ENCODE measurements around the gene VSX2. TPM values are rescaled to one million over a fixed set of nuclear protein-coding genes. Genes with fewer than 3 reads are reported as not detected.

VSX2 gene
- total RNA-seq, 1 donor from 2014 or later = not detected

DNA sequence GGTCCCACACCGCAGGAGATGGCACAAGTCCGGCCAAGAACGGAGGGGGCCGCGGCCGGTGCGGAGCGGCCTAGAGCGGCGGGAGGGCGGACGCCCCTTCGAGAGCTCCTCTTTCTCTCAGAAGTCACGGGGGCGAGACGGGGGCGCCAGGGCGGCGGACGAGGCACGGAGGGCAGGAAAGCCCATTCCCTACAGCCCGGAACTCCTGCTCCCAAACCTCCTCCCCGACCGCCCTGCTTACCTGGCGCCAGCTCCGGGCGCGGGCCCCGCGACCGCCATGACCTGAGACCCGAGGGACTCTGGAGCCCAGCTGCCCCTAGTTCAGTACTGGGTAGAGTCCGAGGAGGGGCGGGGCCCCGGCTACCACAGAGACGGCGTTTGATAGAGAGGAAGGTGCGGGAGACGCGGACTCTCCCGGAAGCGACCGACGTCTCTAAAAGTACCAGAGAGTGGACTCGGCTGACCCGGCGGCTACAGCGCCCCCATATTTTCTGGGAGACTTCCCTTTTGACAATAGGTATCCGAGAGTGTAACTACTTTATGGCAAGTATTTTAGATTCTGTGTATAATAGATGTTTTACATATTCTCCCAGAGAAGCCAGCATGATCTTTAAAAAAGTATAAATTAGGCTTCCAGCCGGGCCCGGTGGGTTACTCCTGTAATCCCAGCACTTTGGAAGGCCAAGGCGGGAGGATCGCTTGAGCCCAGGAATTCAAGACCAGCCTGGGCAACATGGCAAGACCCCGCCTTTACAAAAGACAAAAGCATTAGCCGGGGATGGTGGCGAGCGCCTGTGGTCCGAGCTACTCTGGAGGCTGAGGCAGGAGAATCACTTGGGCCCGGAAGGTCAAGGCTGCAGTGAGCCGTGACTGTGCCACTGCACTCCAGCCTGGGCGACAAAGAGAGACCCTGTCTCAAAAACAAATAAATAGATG, 63.7 kb downstream of the VSX2 start, which contains the start of gene ABCD4:
Gene ABCD4 (minus strand): TSS at position 301 of the 936 bp plus-strand sequence. CDS start 22 bp downstream, at position 279.
- ATAC-seq = peak; percentile 94

DNA sequence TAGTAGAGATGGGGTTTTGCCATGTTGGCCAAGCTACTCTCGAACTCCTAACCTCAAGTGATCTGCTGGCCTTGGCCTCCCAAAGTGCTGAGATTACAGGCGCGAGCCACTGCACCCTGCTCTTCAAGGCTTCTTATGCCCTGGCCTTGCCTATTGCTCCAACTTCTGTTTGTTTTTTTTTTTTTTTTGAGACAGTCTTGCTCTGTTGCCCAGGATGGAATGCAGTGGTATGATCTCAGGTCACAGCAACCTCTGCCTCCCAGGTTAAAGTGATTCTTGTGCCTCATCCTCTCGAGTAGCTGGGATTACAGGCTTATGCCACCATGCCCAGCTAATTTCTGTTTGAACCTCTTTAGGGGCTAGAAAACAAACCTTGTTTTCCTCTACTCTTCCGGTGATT, 69.4 kb downstream of the VSX2 start:
- ATAC-seq = no peak

DNA sequence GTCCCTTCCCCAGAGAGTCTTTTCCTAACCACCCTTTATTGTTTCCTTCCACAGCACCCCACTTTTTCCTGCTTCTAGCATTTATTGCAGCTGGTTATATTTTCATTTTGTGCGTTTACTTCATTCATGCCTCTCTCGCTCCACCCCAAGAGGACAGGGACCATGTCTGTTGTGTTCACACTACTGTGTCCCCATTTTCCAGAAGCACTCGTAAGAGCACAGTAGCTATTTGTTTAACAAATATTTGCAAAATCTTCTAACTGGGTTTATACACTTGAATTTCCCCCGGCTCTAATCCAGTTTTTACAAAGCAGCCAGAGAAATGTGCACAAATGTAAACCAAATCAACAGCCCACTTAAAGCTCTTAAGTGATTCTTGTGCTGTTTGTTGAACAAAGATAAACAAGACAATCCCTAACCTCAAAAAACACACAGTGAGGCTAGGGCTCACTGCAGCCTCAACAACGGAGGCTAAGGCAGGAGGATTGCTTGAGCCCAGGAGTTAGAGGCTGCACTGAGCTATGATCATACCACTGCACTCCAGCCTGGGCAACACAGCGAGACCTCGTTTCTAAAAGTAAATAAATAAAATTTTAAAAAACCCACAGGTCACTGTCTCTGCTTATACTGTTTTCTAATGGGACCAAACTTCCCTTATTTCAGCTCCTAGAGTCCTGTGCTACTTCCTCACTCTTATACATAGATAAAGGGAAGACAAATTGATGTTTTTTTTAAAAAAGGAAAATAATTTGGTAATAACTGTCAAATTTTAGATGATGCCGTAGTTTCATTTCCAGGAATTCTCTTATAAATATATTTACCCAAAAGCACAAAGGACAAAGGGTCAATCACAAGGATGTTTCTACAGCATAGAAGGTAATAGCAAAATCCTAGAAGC, 70.1 kb downstream of the VSX2 start:
- ATAC-seq = no peak

DNA sequence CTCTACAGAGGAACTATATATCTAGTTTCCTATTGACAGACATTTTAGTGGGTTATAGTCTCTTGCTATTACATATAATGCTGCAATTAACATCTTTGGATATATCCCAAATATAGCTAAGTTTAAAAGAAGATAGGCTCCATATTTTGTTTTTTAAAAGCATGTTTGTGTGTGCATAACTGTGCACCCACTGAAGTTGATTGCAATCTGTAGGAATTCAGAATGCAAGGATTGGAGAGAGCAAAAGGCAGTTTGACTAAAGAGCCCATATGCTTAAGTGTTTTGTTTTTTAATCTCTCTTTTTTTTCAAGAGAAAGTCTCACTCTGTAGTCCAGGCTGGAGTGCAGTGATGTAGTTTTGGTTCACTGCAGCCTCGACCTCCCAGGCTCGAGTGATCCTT, 72.9 kb downstream of the VSX2 start:
- no peak for ATAC-seq

Other genes starting within 250 kb of the VSX2 start
- 20.0 TPM for gene ENTPD5, start 220.2 kb upstream of the VSX2 start, total RNA-seq
- gene BBOF1, start 220.1 kb upstream of the VSX2 start, total RNA-seq = 2.5 TPM
- gene ALDH6A1, start 155.0 kb upstream of the VSX2 start, total RNA-seq = 17.0 TPM
- 3.5 TPM for gene LIN52, start 154.5 kb upstream of the VSX2 start, total RNA-seq
- 18.1 TPM for gene ABCD4, start 63.5 kb downstream of the VSX2 start, total RNA-seq
- not detected for gene VRTN, start 109.0 kb downstream of the VSX2 start, total RNA-seq
- not detected for gene SYNDIG1L, start 186.8 kb downstream of the VSX2 start, total RNA-seq

Data from esophagus mucosa (tissue), 1 donor.